ENCODE measurements around the gene ACSM6.

The ACSM6 gene

GRCh38 chr10:95234951-95235350, 40.9 kb downstream of the ACSM6 start:
- H3K4me3 ChIP-seq (ENCODE audit: low read length): no peak overlapping the region
- TF ChIP-seq, protein P1, sequence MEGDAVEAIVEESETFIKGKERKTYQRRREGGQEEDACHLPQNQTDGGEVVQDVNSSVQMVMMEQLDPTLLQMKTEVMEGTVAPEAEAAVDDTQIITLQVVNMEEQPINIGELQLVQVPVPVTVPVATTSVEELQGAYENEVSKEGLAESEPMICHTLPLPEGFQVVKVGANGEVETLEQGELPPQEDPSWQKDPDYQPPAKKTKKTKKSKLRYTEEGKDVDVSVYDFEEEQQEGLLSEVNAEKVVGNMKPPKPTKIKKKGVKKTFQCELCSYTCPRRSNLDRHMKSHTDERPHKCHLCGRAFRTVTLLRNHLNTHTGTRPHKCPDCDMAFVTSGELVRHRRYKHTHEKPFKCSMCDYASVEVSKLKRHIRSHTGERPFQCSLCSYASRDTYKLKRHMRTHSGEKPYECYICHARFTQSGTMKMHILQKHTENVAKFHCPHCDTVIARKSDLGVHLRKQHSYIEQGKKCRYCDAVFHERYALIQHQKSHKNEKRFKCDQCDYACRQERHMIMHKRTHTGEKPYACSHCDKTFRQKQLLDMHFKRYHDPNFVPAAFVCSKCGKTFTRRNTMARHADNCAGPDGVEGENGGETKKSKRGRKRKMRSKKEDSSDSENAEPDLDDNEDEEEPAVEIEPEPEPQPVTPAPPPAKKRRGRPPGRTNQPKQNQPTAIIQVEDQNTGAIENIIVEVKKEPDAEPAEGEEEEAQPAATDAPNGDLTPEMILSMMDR (IDR thresholded peaks at IDR 0.05; ENCODE audit: low read length): no peak
- TF ChIP-seq EZH2phosphoT487 (IDR thresholded peaks at IDR 0.05; ENCODE audit: low read length) (no peak), EZH2 (optimal IDR thresholded peaks at IDR 0.05; ENCODE audit: low read depth, low read length) (no peak)
- H3K9me3 ChIP-seq (replicated peaks; ENCODE audit: insufficient read depth, low read length): no peaks in the 10 kb centered on the region
- no peaks in the 10 kb centered on the region for H4K20me1 ChIP-seq (ENCODE audit: insufficient read depth, low read length)
- H3K4me1 ChIP-seq (ENCODE audit: low read length): peaks cover 15% of the 10 kb centered on the region
- no peak overlapping the region for H2AFZ ChIP-seq (ENCODE audit: low read length)
- no peak for DNase-seq
- no peaks in the 10 kb centered on the region for H3K9me2 ChIP-seq (replicated peaks; ENCODE audit: insufficient read depth, low read length)
- no peaks in the 10 kb centered on the region; the same call in 1 of the 2 replicates for H3K79me2 ChIP-seq (ENCODE audit: low read length)
- H3F3A ChIP-seq (ENCODE audit: insufficient read depth, low read length): 0 out of 2 replicates have a peak, but pooled peaks cover 4% of the 10 kb centered on the region
- no peak overlapping the region for H3K27ac ChIP-seq (ENCODE audit: low read length)
- H3K9ac ChIP-seq (ENCODE audit: low read length): no peak overlapping the region
- H3K4me2 ChIP-seq (ENCODE audit: low read depth, low read length): no peak overlapping the region
- H3K27me3 ChIP-seq (replicated peaks; ENCODE audit: insufficient read depth, low read length): no peaks in the 10 kb centered on the region
- H3K36me3 ChIP-seq (replicated peaks; ENCODE audit: insufficient read depth, low read length): peaks cover 3% of the 10 kb centered on the region; the same call in 1 of the 2 replicates

- H3K79me2 ChIP-seq (ENCODE audit: low read length): peaks cover under 1% of the 10 kb centered on the region; the same call in 1 of the 2 replicates
- TF ChIP-seq EZH2 (optimal IDR thresholded peaks at IDR 0.05; ENCODE audit: low read depth, low read length) (no peak), EZH2phosphoT487 (IDR thresholded peaks at IDR 0.05; ENCODE audit: low read length) (no peak)
- TF ChIP-seq, protein P1 (IDR thresholded peaks at IDR 0.05; ENCODE audit: low read length): no peak
- H2AFZ ChIP-seq (ENCODE audit: low read length): no peak overlapping the region
- no peak overlapping the region for H3K4me3 ChIP-seq (ENCODE audit: low read length)
- H3K4me2 ChIP-seq (ENCODE audit: low read depth, low read length): peak overlapping the region; percentile 30
- H3K27ac ChIP-seq (ENCODE audit: low read length): peak overlapping the region; percentile 45; the same call in 1 of the 2 replicates
- H3F3A ChIP-seq (ENCODE audit: insufficient read depth, low read length): 0 out of 2 replicates have a peak, but pooled peaks cover 4% of the 10 kb centered on the region
- DNase-seq: no peak
- H3K27me3 ChIP-seq (replicated peaks; ENCODE audit: insufficient read depth, low read length): no peaks in the 10 kb centered on the region
- peaks cover 3% of the 10 kb centered on the region; the same call in 1 of the 2 replicates for H3K36me3 ChIP-seq (replicated peaks; ENCODE audit: insufficient read depth, low read length)
- H3K9ac ChIP-seq (ENCODE audit: low read length): no peak overlapping the region
- no peaks in the 10 kb centered on the region for H3K9me2 ChIP-seq (replicated peaks; ENCODE audit: insufficient read depth, low read length)
- H3K4me1 ChIP-seq (ENCODE audit: low read length): peaks cover 15% of the 10 kb centered on the region
- no peaks in the 10 kb centered on the region for H3K9me3 ChIP-seq (replicated peaks; ENCODE audit: insufficient read depth, low read length)
- H4K20me1 ChIP-seq (ENCODE audit: insufficient read depth, low read length): no peaks in the 10 kb centered on the region
Observed at GRCh38 chr10:95235676-95236067, 41.6 kb downstream of the ACSM6 start.

DNA sequence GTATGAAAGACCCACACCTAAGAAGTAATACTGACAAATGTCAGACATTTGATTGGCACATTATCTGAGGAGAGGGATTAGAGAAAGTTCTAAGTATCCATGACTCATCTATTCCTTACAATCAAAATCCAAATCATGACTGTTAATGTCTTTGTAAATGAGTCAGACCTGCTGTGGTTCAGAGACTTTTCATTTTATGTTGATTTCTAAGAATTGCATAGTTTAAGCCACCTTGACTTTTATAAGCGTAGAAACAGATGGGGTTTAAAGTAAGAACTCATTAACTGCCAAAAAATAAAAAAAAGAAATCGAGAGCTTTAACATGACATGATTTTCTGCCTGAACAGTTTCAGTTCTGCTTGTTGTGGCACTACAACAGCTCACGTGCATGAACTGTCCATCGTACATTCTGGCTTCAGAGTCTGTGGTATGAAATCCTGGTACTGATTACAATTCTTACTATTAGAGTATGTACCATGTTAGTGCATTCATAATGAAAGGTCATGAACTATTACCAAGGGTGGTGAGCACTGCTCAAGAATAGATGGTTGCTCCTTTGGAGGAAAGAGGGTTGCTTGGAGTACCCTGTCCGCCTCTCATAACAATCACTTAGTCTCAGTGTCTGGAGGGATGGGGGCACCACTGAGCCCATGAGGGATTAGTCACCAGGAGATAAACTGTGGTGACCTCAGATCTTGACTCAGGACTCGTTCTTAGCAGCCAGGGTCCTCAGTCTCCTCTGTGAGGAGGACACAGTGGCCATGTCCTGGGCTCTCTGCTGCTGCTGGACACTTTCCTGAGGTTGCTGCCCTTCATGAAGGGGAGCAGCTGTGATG, 42.2 kb downstream of the ACSM6 start:
- Histone ChIP-seq H3K27ac (ENCODE audit: low read length) (peak overlapping the region; percentile 45; the same call in 1 of the 2 replicates), H3K9me2 (replicated peaks; ENCODE audit: insufficient read depth, low read length) (no peaks in the 10 kb centered on the region), H3K36me3 (replicated peaks; ENCODE audit: insufficient read depth, low read length) (peaks cover 3% of the 10 kb centered on the region; the same call in 1 of the 2 replicates), H3F3A (ENCODE audit: insufficient read depth, low read length) (0 out of 2 replicates have a peak, but pooled peaks cover 4% of the 10 kb centered on the region), H2AFZ (ENCODE audit: low read length) (no peak overlapping the region), H3K4me1 (ENCODE audit: low read length) (peaks cover 15% of the 10 kb centered on the region), H3K9me3 (replicated peaks; ENCODE audit: insufficient read depth, low read length) (no peaks in the 10 kb centered on the region), H3K4me2 (ENCODE audit: low read depth, low read length) (peak overlapping the region; percentile 30), H3K27me3 (replicated peaks; ENCODE audit: insufficient read depth, low read length) (no peaks in the 10 kb centered on the region), H3K9ac (ENCODE audit: low read length) (no peak overlapping the region), H3K4me3 (ENCODE audit: low read length) (no peak overlapping the region), H3K79me2 (ENCODE audit: low read length) (peaks cover 6% of the 10 kb centered on the region; the same call in 1 of the 2 replicates), H4K20me1 (ENCODE audit: insufficient read depth, low read length) (no peaks in the 10 kb centered on the region)
- TF ChIP-seq EZH2phosphoT487 (IDR thresholded peaks at IDR 0.05; ENCODE audit: low read length): no peak
- TF ChIP-seq, protein P1 (IDR thresholded peaks at IDR 0.05; ENCODE audit: low read length): no peak
- no peak for TF ChIP-seq EZH2 (optimal IDR thresholded peaks at IDR 0.05; ENCODE audit: low read depth, low read length)
- peak; percentile 66 for DNase-seq
